COLO668 (cell line): Measurements from ENCODE around the gene CSNK2B.
A peak's percentile ranks its signal among the peaks of the same experiment; 100 is the strongest.

Source experiments
- DNase-seq: peaks from one replicate; lab custom pipeline; 2025; ENCODE audit not compliant: unreplicated experiment; lab: John Stamatoyannopoulos, UW

The CSNK2B gene

GRCh38 chr6:31710523-31711219 is 44.8 kb downstream of the CSNK2B start:
- no peak for DNase-seq

- no peak for DNase-seq
These were observed 45.4 kb downstream of the CSNK2B start for GRCh38 chr6:31711233-31711632.

DNA sequence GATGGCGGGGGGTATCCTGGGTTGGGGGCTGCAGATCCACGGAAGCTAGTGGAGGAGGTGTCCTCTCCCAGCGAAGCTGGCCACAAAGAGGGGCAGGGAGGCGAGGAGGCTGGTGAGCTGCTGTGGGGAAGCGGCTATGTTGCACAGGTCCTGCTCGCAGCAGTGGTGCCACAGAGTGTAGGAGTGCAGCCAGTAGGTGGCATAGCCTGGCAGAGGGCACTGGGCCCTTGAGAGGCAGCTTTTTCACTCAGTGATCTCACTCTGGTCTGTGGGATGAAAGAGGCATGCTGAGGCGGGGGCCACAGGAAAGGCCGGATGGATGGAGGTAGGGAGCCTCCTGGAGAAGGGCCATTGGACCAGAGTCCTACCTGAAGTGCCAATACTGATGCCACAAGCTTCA is 46.4 kb downstream of the CSNK2B start:
- peak; percentile 10 for DNase-seq

- DNase-seq: no peak
These were observed 47.6 kb downstream of the CSNK2B start for GRCh38 chr6:31713465-31713864.

DNA sequence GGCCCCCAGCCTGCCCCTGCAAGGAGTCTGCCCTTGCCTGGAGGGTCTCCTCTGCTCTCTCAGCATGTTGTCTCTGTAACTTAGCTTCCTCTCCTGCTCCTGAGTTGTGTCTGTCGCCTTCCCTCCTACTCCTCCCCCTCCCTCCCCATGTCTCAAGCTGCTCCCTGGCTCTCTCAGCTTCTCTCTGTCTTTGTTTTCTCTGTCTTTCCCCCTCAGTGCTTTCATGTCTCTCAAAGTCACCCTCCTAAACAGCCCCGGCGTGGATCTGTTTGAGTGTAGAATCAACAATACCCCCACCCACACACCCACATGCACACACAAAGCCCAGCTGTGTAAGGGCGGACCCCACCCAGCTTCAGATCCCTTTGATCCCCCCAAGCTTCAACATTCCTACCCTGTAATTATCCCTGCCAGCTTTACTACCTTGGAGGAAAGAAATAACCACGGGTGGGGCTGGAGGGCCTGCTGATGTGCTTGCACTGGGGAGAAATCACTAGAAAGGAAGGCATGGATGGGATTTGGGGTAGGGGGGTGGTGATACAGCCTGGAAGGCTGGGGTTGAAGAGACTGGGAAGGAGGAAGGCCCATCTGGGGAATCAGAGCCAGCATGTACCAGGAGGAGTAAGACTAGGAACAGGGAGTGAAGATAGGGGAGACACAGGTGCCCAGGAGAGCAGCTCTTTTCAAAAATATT is 48.3 kb downstream of the CSNK2B start:
- no peak for DNase-seq

DNA sequence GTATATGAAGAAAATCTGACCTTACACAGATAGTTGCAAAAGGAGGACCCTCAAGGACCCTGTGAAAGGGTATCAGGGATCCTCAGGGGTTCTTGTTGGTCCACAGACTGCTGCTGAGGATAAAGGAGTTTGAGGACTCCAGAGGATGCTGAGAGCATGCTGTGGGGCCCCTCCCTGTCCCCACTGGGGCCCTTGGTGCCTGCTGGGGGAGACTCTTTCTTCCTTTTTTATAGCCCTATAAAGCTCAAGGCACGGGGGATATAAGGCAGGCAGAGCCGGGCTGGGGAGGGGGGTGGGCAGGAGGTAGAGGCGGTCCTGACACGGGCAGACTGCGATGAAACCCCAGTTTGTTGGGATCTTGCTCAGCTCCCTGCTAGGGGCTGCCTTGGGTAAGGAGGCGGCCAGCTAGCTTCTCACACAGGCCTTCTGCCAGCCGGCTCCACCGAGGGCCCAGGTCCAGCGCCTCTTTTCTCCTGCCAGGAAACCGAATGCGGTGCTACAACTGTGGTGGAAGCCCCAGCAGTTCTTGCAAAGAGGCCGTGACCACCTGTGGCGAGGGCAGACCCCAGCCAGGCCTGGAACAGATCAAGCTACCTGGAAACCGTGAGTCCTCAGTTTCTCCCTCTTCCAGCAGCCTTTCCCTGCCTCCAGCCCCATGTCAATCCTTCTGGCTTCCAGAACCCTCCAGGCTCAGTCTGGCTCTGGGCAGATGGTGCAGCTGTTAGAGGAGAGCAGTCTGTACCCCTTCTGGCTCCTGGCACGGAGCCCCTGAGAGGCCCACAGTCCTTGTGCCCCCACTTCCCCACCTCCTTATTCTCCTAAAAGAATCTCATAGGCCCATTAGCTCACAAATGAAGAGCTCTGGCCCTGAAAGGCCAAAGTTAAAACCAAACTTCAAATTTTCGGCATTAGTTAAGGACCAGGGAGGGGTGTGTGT is 49.4 kb downstream of the CSNK2B start, which contains the start of gene LY6G6D:
TSS of gene LY6G6D (plus strand) at position 327 of the 937 bp plus-strand sequence. CDS start at position 335, 8 bp downstream.
- DNase-seq: no peak

- DNase-seq: peak; percentile 2
These were observed 51.8 kb downstream of the CSNK2B start for GRCh38 chr6:31717499-31718222.

GRCh38 chr6:31718265-31718664 is 52.4 kb downstream of the CSNK2B start:
- peak; percentile 17 for DNase-seq

GRCh38 chr6:31719001-31719400 is 53.1 kb downstream of the CSNK2B start:
- DNase-seq: no peak
